ENCODE results near the gene FBXO33. TPM values are rescaled to one million over a fixed set of nuclear protein-coding genes. Genes with fewer than 3 reads are reported as not detected.

The FBXO33 gene
- total and polyA plus RNA-seq, 8 donors: 3.4 to 30.1 (median 6.9) TPM

- Histone ChIP-seq H3K27me3 (no peaks in the 10 kb centered on the region), H3K4me3 (no peak overlapping the region), H3K4me1 (peaks cover 0 to 8% (median 3%) of the 10 kb centered on the region in 4 donors), H3K27ac (no peak overlapping the region), H3K9me3 (no peaks in the 10 kb centered on the region), H3K36me3 (peaks cover 0 to 20% (median 10%) of the 10 kb centered on the region in 4 donors)
- intact Hi-C loops (cut with DNase I; ENCODE audit: low total_unique reads): no loop called here
- TF ChIP-seq POLR2A (IDR thresholded peaks at IDR 0.05): no peak
- TF ChIP-seq EP300 (IDR thresholded peaks at IDR 0.05): no peak
- TF ChIP-seq, protein P1, sequence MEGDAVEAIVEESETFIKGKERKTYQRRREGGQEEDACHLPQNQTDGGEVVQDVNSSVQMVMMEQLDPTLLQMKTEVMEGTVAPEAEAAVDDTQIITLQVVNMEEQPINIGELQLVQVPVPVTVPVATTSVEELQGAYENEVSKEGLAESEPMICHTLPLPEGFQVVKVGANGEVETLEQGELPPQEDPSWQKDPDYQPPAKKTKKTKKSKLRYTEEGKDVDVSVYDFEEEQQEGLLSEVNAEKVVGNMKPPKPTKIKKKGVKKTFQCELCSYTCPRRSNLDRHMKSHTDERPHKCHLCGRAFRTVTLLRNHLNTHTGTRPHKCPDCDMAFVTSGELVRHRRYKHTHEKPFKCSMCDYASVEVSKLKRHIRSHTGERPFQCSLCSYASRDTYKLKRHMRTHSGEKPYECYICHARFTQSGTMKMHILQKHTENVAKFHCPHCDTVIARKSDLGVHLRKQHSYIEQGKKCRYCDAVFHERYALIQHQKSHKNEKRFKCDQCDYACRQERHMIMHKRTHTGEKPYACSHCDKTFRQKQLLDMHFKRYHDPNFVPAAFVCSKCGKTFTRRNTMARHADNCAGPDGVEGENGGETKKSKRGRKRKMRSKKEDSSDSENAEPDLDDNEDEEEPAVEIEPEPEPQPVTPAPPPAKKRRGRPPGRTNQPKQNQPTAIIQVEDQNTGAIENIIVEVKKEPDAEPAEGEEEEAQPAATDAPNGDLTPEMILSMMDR (IDR thresholded peaks at IDR 0.05): no peak
- no peak for TF ChIP-seq POLR2AphosphoS5 (IDR thresholded peaks at IDR 0.05)
- 78 to 91% (median 84%) methylated on average over 1 of the region's 1 CpG for WGBS, 5 donors
- no peak for DNase-seq
These were observed 59.6 kb downstream of the FBXO33 start for GRCh38 chr14:39372656-39373055.

- WGBS, 5 donors: 91 to 93% (median 93%) methylated on average over 9 to 12 of the region's 12 CpGs
- DNase-seq: no peak
- no peak for TF ChIP-seq POLR2AphosphoS5 (IDR thresholded peaks at IDR 0.05)
- TF ChIP-seq POLR2A (IDR thresholded peaks at IDR 0.05): no peak
- no peak for TF ChIP-seq EP300 (IDR thresholded peaks at IDR 0.05)
- TF ChIP-seq, protein P1 (IDR thresholded peaks at IDR 0.05): no peak
These were observed 61.8 kb downstream of the FBXO33 start for GRCh38 chr14:39370415-39370814.

GRCh38 chr14:39369029-39369428, 63.2 kb downstream of the FBXO33 start:
- WGBS, 5 donors: 88 to 96% (median 92%) methylated on average over 2 of the region's 2 CpGs
- peaks cover 0 to 28% (median 19%) of the 10 kb centered on the region in 4 donors for H3K36me3 ChIP-seq
- H3K9me3 ChIP-seq: peaks cover 0 to 14% (median 12%) of the 10 kb centered on the region in 4 donors
- DNase-seq: no peak
- TF ChIP-seq POLR2A (IDR thresholded peaks at IDR 0.05) (no peak), POLR2AphosphoS5 (IDR thresholded peaks at IDR 0.05) (no peak), EP300 (IDR thresholded peaks at IDR 0.05) (no peak)
- TF ChIP-seq, protein P1 (IDR thresholded peaks at IDR 0.05): no peak
- H3K4me3 ChIP-seq: no peak overlapping the region
- peaks cover 0 to 11% (median 0%) of the 10 kb centered on the region in 4 donors for H3K4me1 ChIP-seq
- intact Hi-C loops (cut with DNase I; ENCODE audit: low total_unique reads): no loop called here
- no peaks in the 10 kb centered on the region for H3K27me3 ChIP-seq
- H3K27ac ChIP-seq: no peak overlapping the region

More at GRCh38 chr14:39370415-39370814, 61.8 kb downstream of the FBXO33 start:
- Histone ChIP-seq H3K36me3 (peaks cover 0 to 20% (median 10%) of the 10 kb centered on the region in 4 donors), H3K9me3 (no peaks in the 10 kb centered on the region), H3K27ac (no peak overlapping the region), H3K4me3 (no peak overlapping the region), H3K27me3 (no peaks in the 10 kb centered on the region), H3K4me1 (peaks cover 0 to 11% (median 0%) of the 10 kb centered on the region in 4 donors)
- intact Hi-C loops (cut with DNase I; ENCODE audit: low total_unique reads): no loop called here

- peaks cover 0 to 17% (median 15%) of the 10 kb centered on the region in 4 donors for H3K9me3 ChIP-seq
- peak; percentile 42 to 88 for DNase-seq
- no peak overlapping the region for H3K27ac ChIP-seq
- TF ChIP-seq EP300 (IDR thresholded peaks at IDR 0.05) (no peak), POLR2AphosphoS5 (IDR thresholded peaks at IDR 0.05) (peak in 1 of 3 donors; percentile 20), POLR2A (IDR thresholded peaks at IDR 0.05) (no peak)
- TF ChIP-seq, protein P1 (IDR thresholded peaks at IDR 0.05): peak in 4 of 7 experiments; percentile 14 to 55 (median 35)
- H3K4me1 ChIP-seq: peaks cover 0 to 11% (median 0%) of the 10 kb centered on the region in 4 donors
- peaks cover 0 to 35% (median 22%) of the 10 kb centered on the region in 4 donors for H3K36me3 ChIP-seq
- 48 to 55% (median 53%) methylated on average over 4 of the region's 4 CpGs for WGBS, 5 donors
- H3K4me3 ChIP-seq: no peak overlapping the region
- H3K27me3 ChIP-seq: no peaks in the 10 kb centered on the region
- intact Hi-C loops (cut with DNase I; ENCODE audit: low total_unique reads): no loop called here
These were observed 63.8 kb downstream of the FBXO33 start for GRCh38 chr14:39368261-39368959.
